ENCODE data around the gene TMEM89. TPM values are rescaled to one million over a fixed set of nuclear protein-coding genes. Genes with fewer than 3 reads are reported as not detected.

TMEM89 gene
- 0.10 to 0.21 TPM (median 0.15 TPM) in 3 of 5 replicates, not detected in the others for total RNA-seq (2022; extraction: Qiagen RNA extraction)

GRCh38 chr3:48621461-48621869, at the start of gene TMEM89:
TMEM89 (minus strand) TSS chr3:48621769; CDS start chr3:48621756, 13 bp downstream.

GRCh38 chr3:48662753-48663488, 41.4 kb upstream of the TMEM89 start, which contains the start of gene CELSR3:
CELSR3 (minus strand) TSS chr3:48662886; CDS start chr3:48662634, 252 bp downstream.

GRCh38 chr3:48635222-48636021, 13.9 kb upstream of the TMEM89 start, which contains the start of gene SLC26A6:
SLC26A6 (minus strand) TSS chr3:48635461; CDS start chr3:48635393, 68 bp downstream.

GRCh38 chr3:48609088-48610005, 12.2 kb downstream of the TMEM89 start, which contains the start of gene UQCRC1:
UQCRC1 (minus strand) TSS chr3:48609646; CDS start chr3:48609620, 26 bp downstream.

GRCh38 chr3:48595075-48595525, 26.5 kb downstream of the TMEM89 start, which contains the start of gene COL7A1:
COL7A1 (minus strand) TSS chr3:48595329; CDS start chr3:48595159, 170 bp downstream.

Other genes with a start within 250 kb of the TMEM89 start
- not detected in 5 replicates for gene FBXW12, start 249.6 kb downstream of the TMEM89 start, total RNA-seq (2022; extraction: Qiagen RNA extraction)
- gene PLXNB1, start 191.7 kb downstream of the TMEM89 start, total RNA-seq (2022; extraction: Qiagen RNA extraction): 12.2 to 18.1 TPM (median 14.4 TPM) in 5 replicates
- 26.3 to 28.2 TPM (median 27.5 TPM) in 5 replicates for gene CCDC51, start 181.7 kb downstream of the TMEM89 start, total RNA-seq (2022; extraction: Qiagen RNA extraction)
- 257 to 329 TPM (median 291 TPM) in 5 replicates for gene TMA7, start 181.5 kb downstream of the TMEM89 start, total RNA-seq (2022; extraction: Qiagen RNA extraction)
- gene ATRIP, start 175.0 kb downstream of the TMEM89 start, total RNA-seq (2022; extraction: Qiagen RNA extraction): 8.4 to 10.0 TPM (median 9.0 TPM) in 5 replicates
- gene SHISA5, start 117.6 kb downstream of the TMEM89 start, total RNA-seq (2022; extraction: Qiagen RNA extraction): 98.8 to 129 TPM (median 125 TPM) in 5 replicates
- gene PFKFB4, start 65.0 kb downstream of the TMEM89 start, total RNA-seq (2022; extraction: Qiagen RNA extraction): 9.9 to 11.9 TPM (median 10.3 TPM) in 5 replicates
- 5.9 to 8.7 TPM (median 8.2 TPM) in 5 replicates for gene UCN2, start 58.0 kb downstream of the TMEM89 start, total RNA-seq (2022; extraction: Qiagen RNA extraction)
- 101 to 162 TPM (median 145 TPM) in 5 replicates for gene COL7A1, start 26.4 kb downstream of the TMEM89 start, total RNA-seq (2022; extraction: Qiagen RNA extraction)
- 172 to 207 TPM (median 176 TPM) in 5 replicates for gene UQCRC1, start 12.1 kb downstream of the TMEM89 start, total RNA-seq (2022; extraction: Qiagen RNA extraction)
- 12.3 to 18.7 TPM (median 14.3 TPM) in 5 replicates for gene SLC26A6, start 13.7 kb upstream of the TMEM89 start, total RNA-seq (2022; extraction: Qiagen RNA extraction)
- 3.1 to 4.6 TPM (median 3.9 TPM) in 5 replicates for gene CELSR3, start 41.1 kb upstream of the TMEM89 start, total RNA-seq (2022; extraction: Qiagen RNA extraction)
- gene NCKIPSD, start 64.1 kb upstream of the TMEM89 start, total RNA-seq (2022; extraction: Qiagen RNA extraction): 8.7 to 13.5 TPM (median 11.4 TPM) in 5 replicates
- 52.7 to 55.5 TPM (median 54.6 TPM) in 5 replicates for gene IP6K2, start 95.5 kb upstream of the TMEM89 start, total RNA-seq (2022; extraction: Qiagen RNA extraction)
- 15.5 to 20.2 TPM (median 18.7 TPM) in 5 replicates for gene PRKAR2A, start 226.1 kb upstream of the TMEM89 start, total RNA-seq (2022; extraction: Qiagen RNA extraction)